Stimulated activated CD8-positive, alpha-beta memory T cell treated with anti-CD3 and anti-CD28 coated beads, Interleukin-7, amount 100 ng/mL, for 1 hour (primary cell): ENCODE results near the gene ZNF492.
A peak's percentile ranks its signal among the peaks of the same experiment; 100 is the strongest.
"Not testable (repeated sequence)": the region's sequence is repeated elsewhere in the genome, so short reads cannot be mapped to it uniquely, and the experiment has no call there.

ENCODE experiments used
- DNase-seq, 2 donors: peaks; one replicate each; pipeline ENCODE4 v3.0.0-alpha.2; 2020; ENCODE audit warnings: low read depth in 2 of 2

ZNF492 gene

DNA sequence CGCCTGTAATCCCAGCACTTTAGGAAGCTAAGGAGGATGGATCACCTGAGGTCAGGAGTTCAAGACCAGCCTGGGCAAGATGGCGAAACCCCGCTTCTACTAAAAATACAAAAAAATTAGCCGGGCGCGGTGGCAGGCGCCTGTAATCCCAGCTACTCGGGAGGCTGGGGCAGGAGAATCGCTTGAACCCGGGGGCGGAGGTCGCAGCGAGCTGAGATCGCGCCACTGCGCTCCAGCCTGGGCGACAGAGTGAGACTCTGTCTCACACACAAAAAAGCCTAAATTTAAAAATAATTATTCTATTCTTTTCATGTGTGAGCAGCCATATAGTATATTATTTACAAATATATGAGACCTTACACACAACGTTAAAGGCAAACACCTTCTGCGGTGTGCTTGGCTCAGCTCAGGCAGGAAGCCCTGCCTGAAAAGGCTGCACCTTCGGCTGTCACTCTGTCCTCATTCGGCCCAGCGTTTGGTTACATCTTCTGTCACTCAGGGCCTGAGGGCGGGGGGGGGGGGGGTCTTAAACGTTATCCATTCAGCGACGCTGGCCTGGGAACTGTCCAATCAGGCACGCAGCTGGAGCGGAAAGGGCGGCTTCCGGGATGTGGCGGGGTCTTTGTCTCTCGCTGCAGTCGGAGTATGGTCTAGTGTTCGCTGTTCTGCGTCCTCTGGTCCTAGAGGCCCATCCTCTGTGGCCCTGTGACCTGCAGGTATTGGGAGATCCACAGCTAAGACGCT is at the start of gene ZNF492:
ZNF492 (plus strand) TSS at position 619 of the 744 bp plus-strand sequence. CDS start 19,076 bp downstream, outside the sequence.
- peak; percentile 49 to 57 for DNase-seq

DNA sequence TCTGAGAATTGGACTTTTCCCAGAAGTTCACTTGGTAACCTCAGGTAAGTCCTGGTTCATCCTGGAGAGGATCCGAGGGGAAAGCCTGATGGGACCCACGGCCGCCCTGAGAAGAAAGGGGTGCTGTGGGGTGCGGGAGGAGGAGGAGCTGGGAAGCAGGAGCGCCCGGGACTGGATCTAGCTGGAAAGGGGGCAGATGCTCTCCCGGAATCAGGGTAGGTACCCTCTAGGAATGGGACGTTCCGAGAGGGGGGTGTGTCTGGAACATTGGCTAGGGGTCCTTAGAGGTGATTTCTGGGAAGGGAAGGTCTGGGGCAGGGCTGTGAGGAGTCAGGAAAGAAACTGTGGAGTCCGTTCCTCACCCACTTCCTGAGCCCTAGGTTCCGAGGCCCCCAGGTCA is 38.7 kb upstream of the ZNF492 start:
- DNase-seq = no peak

DNA sequence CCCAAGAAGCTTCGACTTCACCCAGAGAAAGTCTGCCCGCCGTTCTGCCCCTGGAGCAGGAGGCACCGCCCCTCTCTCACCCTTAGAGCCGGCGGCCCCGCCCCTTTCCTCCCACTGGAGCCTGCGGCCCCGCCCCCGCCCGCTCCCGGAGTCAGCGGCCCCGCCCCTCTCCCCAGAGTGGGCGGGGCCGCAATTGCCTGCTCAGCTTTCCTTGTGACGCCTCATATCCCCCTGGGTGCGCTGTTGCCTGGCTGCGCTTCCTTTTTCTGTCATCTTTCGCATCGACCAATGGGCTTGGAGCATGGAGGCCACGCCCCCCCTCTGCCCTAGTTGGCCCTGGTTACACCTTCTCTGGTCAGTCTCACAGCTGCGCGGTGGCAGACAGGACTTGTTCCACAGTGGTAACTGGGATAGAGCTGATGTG is 38.2 kb upstream of the ZNF492 start:
- no peak for DNase-seq

DNA sequence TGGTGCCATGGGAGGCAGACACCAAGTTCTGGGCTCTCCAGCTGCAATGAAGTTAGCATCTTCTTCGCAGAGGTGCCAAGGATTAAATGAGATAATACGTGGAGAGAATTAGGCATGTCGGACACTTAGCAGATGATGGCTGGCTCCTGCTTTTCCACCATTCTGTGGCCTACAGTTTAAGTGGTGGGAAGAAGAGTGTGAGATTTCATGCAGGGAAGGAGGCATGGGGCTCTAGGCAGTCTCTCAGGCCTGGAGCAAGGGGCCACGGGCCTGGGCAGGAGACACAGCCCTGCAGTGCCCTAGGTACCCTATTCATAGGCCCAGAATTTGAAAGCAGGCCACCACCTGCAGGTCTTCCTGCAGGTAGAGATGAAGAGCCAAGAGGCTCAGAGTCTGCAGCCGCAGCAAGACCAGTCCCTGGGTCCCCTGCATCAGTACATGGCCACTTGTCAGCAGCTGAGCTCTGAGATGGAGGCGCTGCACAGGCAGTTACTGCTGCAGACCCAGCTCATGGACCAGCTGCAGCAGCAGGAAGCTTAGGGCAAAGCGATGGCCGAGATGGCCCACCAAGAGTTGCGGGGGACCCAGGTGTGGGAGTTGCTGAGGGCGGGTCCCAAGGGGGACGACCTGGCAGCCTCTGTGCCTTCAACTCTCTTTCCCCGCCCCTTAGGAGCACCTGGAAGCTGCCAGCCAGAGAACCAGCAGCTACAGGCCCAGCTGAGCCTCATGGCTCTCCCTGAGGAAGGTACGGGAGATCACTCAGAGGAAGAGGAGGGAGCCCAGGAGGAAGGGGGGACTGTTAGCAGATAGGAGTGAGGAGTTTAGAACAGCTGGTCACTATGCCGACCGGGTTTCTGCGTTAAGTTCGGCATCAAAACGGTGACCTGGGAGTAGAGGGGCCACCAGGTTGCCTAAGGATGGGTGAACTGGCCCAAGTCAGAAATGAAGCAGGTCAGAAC is 33.2 kb upstream of the ZNF492 start:
- no peak for DNase-seq

DNA sequence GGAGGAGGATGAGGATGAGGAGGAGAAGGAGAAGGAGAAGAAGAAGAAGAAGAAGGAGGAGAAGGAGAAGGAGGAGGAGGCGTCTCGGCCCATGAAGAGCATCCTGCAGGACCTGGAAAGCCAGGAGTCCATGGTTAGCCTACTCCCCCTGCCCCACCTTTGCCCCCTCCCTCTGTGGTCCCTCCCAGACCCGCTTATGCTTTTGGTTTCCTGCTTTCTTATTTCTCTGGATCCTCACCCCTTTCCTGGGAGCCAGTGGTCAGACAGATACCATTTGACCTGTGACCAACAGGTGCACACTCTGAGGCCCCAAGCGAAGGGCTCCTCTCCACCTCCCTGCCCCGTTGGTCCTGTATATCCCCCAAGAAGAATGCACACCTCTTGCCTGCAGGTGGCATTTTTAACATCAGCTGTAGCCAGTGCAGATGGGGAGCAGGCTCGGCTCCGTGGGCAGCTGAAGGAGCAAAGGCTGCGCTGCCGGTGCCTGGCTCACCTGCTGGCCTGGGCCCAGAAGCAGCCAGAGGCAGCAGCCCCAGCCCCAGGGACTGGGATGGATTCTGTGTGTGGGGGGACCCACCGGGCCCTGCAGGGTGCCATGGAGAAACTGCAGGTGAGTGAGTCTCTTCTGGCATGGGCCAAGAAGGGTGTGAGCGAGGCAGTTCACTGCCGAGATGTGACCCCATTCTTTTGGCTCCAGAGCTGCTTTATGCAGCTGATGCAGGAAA is 32.1 kb upstream of the ZNF492 start:
- no peak for DNase-seq

DNA sequence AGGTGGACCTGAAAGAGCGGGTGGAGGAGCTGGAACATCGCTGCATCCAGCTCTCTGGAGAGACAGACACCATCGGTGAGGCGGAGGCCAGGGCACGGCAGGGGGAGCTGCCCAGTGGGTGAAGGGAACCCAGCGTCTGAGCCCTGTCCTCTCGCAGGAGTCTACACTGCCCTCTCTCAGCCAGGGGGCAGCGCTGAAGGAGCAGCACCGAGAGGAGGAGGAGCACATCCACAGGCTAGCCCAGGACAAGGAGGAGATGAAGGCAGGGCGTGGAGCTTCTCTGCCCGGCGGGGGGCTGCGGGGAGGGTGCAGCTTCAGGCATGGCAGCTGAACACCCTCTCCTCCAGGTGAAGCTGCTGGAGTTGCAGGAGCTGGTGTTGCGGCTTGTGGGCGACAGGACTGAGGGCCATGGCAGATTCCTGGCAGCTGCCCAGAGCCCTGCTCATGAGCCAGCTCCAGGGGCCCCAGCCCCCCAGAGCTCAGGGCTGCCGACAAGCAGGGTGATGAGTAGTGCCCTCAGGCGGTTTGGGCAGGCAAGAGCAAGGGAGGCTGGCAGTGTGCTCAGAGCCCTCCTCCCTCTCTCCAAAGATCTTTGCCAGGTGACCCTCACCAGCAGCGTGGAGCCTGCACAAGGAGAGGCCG is 31.4 kb upstream of the ZNF492 start:
- no peak for DNase-seq

DNA sequence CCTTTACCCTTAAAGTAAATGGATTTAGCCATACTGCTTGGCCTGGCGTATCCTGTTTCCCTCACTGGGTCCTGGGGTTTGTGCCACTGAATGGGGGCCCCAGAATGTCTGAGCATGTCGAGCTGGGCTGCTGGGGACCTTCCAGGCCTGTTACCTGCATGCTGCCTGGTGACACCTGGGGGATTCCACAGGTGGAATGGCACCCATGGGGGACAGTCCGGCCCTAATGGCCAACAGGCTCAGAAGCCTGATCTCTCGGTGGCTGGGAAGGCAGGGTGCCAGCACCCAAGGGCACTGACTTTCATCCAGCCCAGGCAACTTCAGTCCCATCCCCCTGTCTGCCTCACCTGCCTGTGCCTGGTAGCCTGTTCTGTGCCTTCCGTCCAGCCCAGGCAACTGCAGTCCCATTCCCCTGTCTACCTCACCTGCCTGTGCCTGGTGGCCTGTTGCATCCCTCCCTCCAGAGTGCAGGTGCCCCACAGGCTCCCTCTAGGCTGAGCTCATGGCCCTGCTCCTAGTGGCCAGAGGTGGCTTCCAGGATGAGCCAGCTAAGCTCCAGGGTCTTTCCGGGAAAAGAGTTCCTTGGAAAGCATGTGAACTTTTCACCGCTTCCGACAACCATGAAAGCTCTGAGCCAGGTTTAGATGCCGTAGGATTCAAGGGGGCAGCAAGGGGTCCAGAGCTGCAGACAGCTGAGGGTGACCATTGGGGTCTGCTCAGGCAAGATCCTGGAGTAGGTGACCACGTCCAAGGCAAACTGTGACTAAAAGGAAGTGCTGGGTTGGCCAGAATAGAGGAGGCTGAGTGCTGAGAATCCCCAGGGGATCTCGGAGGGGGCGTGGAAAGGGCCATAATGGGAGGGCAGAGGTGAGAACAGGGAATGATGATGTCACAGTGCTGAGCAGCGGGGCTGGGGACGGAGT is 30.3 kb upstream of the ZNF492 start:
- no peak for DNase-seq

DNA sequence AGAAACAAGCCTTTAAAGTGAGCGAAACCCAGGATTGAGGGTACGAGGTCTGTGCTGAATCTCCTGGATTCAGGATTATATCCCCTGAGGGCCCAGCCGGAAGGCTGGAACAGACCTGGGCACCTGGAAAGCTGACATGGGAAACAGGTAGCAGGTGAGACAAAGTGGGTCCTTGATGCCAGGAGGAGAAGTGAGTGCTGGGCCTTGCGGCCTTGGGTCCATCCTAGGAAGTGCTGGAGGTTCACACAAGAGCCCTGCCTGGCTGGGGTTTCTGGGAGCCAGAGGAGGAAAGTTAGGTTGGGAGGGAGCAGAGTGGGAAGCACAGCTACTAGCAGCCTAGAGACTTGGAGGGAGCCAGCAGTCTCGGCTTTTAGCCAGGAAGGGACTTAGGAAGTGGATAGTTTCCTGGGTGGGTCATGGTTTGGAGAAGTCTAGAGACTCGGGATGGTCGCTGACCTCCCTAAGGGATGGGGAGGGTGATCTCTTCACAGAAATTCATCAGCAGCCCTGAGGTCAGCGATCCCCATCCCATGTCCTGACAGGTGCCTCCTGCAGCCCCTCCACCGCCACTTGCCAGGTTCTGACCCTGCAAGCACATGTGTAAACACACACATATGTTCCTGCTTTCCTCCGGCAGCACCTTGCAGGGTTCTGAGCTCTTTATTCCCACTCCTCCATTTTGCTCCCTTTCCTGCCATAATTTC is 29.4 kb upstream of the ZNF492 start:
- DNase-seq = no peak

DNA sequence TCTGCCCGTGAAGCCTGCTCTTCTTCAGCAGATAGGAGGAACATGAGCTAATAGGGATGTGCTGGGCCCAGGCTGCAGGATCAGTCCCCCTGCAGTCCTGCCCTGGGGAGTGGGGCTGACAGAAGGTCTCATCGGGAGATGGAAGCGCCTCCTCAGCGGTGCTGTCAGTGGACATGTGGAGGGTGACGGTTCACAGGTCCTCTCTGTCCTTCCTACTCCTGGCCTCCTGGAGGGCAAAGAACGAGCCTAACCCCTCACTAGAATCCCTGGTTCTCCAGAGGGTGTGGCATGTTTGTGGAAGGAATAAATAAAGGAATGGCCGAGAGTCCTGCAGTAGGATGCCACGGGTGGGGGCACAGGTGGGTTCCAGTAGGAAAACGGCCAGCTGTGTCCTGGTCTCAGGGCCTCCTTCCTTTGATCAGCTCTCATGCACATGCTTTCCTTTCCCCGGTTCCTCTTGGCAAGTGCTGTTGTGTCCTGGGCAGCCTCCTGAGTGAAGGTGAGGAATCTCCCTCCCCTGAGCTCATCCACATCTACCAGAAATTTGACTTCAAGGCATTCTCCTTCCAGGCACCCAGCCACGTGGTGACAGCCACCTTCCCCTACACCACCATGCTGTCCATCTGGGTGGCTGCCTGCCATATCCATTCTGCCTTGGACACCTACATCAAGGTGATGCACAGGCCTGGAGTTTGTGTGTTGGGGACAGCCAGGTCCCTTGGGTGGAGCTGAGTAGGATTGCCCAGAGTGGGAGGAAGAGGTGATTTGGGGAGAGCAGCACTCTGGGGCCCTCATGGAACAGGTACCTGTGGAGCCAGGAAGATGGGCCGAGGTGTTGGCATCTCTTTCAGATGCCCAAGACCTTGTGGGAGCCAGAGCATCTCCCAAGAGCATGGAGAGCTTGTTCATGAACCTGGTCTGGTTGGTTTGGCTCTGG is 28.6 kb upstream of the ZNF492 start:
- no peak for DNase-seq

DNA sequence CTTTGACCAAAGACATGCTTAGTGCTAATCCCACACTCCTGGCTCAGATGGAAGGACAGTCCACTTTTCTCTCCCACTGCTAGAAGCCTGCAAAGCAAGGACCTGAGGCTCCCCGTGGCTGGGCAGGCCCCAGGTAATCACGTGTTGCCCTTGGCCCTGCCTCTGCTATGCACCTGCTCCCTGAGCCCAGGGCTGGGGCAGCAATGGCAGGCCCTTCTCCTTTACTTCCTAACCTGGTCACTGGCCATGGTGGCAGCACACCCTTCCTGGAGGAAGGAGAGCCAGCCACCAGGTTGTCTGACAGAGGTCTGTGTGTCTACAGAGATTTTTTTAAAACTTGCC is 27.9 kb upstream of the ZNF492 start:
- DNase-seq = no peak

DNA sequence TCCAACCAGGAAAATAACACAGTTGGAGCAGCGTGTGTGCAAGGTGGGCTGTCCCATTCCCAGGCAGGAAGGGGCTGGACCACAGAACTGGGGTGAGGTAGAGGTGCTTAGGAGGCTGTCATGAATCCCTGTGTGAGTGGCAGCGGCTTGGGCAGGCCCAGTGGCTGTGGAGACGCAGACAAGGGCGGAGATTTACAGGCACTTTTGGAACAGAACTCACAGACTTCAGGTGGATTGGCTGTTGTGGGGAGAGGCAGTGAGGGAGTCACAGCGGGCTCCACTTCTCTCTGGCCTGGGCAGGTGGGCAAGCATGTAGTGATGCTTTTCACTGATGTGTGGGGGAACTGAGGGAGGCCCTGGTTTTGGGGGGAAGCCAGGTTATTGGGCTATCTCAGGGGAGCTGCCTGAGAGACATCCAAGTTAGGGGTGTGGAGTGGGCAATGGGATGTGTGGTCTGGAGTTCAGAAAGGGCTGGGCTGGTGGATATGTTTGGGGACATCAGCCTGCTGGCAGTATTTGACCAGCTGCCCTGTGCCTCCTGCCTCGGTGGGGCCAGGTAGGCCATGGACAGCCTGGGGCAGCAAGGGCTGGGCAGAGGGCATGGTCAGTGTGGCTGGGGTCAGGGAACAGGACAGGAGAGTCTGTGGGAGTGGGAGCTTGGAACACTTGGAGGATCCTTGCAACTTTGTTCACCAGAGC is 27.0 kb upstream of the ZNF492 start:
- DNase-seq = no peak

DNA sequence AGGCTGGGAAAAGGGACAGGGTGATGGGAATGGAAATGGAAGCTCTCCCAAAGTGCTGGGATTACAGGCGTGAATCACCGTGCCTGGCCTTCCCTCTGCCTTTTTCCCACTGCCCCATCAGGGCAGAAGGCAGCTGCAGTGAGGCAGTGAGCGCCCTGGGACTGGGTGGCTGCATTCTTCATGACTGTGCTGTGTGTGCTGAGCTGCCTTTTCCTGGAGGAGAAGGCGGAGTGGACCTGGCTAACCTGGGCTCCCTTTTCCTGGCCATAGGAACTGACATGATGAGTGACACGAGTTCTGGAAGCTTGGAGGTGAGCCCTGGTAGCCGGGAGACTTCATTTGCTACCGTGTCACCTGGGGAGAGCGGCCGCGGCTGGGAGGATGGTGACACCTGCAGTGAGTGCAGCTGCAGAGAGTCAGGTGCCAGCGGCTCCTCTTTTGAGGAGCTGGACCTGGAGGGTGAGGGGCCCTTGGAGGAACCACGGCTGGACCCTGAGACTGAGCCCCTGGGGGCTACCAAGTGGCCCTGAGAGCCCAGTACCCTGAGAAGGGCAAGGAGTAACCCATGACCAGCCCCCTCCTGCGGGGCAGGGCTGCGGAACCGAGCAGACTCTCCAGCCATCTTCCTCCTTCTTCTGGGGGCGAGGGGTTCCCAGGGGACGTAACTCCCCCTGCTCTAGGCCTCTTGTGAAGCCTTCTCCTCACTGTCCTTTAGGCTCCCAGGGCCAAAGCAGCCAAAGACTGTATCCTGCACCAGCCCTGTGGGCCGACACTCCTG is 26.3 kb upstream of the ZNF492 start:
- no peak for DNase-seq

DNA sequence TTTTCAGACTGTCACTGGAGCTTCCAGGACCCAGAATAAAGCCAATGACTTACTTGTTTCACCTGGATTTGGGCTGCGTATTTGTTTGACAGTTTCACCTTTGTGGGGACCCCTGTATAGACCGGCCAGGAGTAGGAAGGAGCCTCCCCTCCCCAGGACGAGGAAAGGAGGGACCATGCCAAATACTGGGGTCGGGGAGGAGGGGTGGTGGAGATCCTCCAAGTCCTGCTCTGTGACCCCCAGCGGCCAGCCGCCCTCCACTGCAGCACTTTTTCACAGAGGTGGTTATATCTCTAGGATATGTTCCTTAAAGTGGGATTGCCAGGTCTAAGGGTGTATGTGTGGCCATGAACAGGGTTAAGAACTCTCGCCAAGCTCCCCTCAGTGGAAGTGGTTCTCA is 25.7 kb upstream of the ZNF492 start:
- no peak for DNase-seq

DNA sequence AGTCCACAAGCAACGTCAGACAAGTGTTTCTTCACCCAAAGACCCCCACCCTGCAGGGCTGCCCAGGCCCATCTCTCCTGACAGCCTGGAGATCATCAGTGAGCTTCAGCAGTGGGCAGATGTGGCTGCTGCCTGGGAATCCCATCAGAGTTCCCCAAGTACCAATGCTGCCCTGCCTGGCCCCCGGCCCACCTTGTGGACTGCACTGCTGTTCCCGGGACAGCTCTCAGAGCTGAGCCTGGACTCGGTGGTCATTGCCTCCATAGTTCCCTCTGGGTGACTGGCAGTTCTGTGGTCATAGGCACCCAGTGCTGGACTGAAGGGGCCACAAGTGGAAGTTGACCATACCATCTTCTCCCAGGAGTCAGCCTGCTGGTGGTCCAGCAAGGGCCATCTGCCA is 24.5 kb upstream of the ZNF492 start:
- DNase-seq = no peak

DNA sequence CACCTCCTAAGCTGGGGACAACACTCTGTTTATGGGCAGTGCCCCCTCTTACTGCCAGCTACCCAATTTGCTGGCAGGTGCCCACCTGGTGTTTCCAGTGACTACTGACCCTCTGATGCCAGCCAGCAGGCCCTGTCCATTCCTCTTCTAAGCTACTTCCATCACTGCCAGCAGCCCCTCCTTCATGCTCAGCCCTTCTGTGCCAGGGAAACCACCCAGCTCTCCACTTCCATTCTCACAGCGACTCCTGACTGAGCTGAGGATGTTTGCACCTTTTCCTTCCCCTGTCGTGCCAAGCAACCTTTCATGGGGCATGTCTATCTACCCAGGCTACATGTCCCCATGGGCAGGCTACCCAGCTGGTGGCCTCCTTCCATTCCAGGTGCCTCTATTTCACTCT is 24.0 kb upstream of the ZNF492 start:
- DNase-seq = no peak

DNA sequence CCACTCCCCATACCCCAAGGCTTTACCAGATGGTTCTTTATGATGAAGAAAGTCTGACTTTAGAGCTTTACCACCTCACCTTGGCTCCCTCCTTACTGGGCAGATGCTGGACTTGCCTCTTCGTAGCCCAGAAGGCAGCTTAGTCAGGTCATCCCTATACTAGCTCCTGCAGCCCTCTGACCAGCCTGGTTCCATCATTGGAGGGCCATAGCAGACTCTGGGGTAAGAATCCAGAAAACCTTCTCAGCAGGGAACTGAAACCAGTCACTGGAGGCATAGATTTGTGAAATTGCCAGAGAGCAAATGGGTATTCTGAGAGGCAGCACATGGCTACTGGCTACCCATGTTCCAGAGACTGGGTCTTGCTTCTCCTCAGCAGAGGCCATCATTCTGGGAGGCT is 21.8 kb upstream of the ZNF492 start:
- no peak for DNase-seq

DNA sequence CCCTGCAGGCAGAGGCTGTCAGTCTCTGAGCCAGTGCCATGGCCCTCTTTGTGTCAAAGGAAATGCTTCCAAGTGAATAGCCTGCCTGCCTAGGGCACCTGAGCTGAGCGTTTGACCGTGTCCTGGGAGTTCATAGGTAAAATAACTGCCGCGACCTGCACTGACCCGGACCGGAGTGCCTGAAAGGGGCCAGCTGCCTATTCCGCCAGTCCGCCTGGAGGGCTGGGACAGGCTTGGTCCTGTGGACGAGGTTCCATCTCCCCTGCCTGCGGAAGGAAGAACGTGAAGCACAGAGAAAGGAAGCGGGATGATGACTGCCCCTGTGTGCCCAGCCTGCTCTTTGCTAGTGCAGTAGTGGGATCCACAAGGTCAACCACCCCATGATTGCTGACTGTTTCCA is 17.5 kb upstream of the ZNF492 start:
- no peak for DNase-seq

DNA sequence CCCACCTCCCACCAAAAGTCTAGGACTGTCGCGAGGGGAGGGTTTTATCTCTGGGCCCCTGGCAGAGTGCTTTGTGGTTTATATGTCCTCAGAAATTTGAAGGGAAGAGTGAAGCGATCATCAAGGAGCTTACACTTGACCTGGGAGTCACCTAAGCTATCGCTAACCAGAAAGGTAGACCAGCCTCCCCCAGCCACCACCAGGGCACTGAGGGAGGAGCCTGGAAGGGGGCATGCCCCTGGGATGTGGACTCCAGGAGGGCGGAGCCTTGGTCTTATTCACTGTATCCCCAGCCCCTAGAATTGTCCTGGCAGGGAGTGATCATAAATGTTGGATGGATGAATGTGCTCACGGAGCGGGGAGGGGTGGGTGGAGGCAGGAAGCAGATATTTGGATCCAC is 16.9 kb upstream of the ZNF492 start:
- not testable (repeated sequence) for DNase-seq
